Transverse colon (tissue), 4 donors: ENCODE results near the gene KIAA1549.

Source experiments
- EP300 ChIP-seq: sonication (generic); formaldehyde crosslinking; IDR thresholded peaks from one replicate; pipeline ENCODE4 v1.6.1; 2017; ENCODE audit warnings: antibody characterized with exemption, low read depth
- POLR2A ChIP-seq: fragments of 450-650 bp; IDR thresholded peaks from one replicate; pipeline ENCODE4 v1.6.1; 2016; ENCODE audit warnings: antibody characterized with exemption, mild to moderate bottlenecking, moderate library complexity
- POLR2AphosphoS5 ChIP-seq, 3 donors: sonication (generic); formaldehyde crosslinking; IDR thresholded peaks; one replicate each; pipeline ENCODE4 v1.6.1; 2016; ENCODE audit warnings: antibody characterized with exemption in 3 of 3
- TF ChIP-seq, protein P1 (sequence below), 5 experiments: fragments of 200-600 bp in 3 of 5; fragments of 450-650 bp in 2 of 5; sonication (generic) in 3 of 5; IDR thresholded peaks; 1 replicate in 2 of 5; 2 replicates in 3 of 5; pipeline ENCODE4 v1.5.1; 2016 to 2017; ENCODE audit warnings: antibody characterized with exemption in 5 of 5, inconsistent platforms in 3 of 5, mild to moderate bottlenecking in 2 of 5, moderate library complexity in 1 of 5

- TF ChIP-seq, protein P1, sequence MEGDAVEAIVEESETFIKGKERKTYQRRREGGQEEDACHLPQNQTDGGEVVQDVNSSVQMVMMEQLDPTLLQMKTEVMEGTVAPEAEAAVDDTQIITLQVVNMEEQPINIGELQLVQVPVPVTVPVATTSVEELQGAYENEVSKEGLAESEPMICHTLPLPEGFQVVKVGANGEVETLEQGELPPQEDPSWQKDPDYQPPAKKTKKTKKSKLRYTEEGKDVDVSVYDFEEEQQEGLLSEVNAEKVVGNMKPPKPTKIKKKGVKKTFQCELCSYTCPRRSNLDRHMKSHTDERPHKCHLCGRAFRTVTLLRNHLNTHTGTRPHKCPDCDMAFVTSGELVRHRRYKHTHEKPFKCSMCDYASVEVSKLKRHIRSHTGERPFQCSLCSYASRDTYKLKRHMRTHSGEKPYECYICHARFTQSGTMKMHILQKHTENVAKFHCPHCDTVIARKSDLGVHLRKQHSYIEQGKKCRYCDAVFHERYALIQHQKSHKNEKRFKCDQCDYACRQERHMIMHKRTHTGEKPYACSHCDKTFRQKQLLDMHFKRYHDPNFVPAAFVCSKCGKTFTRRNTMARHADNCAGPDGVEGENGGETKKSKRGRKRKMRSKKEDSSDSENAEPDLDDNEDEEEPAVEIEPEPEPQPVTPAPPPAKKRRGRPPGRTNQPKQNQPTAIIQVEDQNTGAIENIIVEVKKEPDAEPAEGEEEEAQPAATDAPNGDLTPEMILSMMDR (IDR thresholded peaks at IDR 0.05), result no peak
- TF ChIP-seq EP300 (no peak), POLR2A (no peak), POLR2AphosphoS5 (IDR thresholded peaks at IDR 0.05) (no peak)
These were observed 94.0 kb downstream of the KIAA1549 start for GRCh38 chr7:138887085-138887710.
